ENCODE data around the gene SPEN. TPM values are rescaled to one million over a fixed set of nuclear protein-coding genes. Genes with fewer than 3 reads are reported as not detected.
A peak's percentile ranks its signal among the peaks of the same experiment; 100 is the strongest.
"Not testable (repeated sequence)": the region's sequence is repeated elsewhere in the genome, so short reads cannot be mapped to it uniquely, and the experiment has no call there.

SPEN gene
- total and polyA plus RNA-seq, 2 experiments from 2014 or later: 25.8 to 31.6 TPM

DNA sequence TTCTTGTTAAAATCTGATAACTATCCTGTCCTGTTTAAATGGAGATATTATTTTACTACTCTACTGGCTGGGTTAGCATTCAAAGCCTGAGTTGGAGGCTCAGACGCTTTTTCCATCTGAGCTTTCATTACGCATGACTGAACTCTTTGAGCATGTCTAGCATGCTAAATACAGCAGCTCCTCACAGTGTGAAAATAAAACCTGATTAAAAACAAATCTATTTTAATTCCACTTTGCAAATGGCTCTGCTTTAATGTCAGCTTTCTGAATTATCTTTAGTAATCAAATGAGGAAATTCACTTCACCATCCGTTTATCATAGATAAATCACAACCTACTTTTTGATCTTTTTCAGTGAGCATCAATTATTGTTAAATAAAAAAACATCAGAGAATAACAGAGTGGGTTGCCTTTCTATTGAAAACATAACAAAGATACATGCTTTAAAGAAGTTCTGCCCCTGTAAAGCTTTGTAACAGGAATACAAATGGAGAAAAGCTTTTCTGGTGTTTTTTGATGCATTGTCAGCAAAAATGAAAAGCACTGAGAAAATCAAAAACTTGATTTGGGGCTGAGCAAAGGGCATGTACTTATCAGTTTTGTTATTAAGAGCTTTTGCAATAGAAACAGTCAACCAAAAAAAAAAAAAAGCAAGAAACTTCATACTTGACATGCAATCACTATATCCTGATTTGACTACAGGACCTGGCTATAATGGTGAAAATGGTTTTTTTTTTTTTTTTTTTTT lies 3.5 kb upstream of the SPEN start:
- Histone ChIP-seq H3K9me3 (ENCODE audit: low read depth) (no peaks in the 10 kb centered on the region), H3K27ac (peak overlapping the region; percentile 42), H3K4me3 (no peak overlapping the region), H3K36me3 (no peaks in the 10 kb centered on the region), H3K27me3 (no peaks in the 10 kb centered on the region), H3K4me1 (ENCODE audit: low read depth) (peaks cover 2% of the 10 kb centered on the region)
- TF ChIP-seq, protein P1, sequence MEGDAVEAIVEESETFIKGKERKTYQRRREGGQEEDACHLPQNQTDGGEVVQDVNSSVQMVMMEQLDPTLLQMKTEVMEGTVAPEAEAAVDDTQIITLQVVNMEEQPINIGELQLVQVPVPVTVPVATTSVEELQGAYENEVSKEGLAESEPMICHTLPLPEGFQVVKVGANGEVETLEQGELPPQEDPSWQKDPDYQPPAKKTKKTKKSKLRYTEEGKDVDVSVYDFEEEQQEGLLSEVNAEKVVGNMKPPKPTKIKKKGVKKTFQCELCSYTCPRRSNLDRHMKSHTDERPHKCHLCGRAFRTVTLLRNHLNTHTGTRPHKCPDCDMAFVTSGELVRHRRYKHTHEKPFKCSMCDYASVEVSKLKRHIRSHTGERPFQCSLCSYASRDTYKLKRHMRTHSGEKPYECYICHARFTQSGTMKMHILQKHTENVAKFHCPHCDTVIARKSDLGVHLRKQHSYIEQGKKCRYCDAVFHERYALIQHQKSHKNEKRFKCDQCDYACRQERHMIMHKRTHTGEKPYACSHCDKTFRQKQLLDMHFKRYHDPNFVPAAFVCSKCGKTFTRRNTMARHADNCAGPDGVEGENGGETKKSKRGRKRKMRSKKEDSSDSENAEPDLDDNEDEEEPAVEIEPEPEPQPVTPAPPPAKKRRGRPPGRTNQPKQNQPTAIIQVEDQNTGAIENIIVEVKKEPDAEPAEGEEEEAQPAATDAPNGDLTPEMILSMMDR (IDR thresholded peaks at IDR 0.05; ENCODE audit: low read depth, low read length): no peak
- DNase-seq (ENCODE audit: low read depth in 1 of 2, low spot score in 1 of 2): no peak

DNA sequence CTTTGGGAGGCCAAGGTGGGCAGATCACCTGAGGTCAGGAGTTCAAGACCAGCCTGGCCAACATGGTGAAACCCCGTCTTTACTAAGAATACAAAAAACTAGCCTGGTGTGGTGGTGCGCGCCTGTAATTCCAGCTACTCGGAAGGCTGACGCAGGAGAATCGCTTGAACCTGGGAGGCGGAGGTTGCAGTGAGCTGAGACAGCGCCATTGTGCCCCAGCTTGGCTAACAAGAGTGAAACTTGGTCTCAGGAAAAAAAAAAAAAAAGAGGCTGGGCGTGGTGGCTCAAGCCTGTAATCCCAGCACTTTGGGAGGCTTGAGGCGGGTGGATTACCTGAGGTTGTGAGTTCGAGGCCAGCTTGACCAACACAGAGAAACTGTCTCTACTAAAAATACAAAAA lies 1.5 kb upstream of the SPEN start:
- H3K9me3 ChIP-seq (ENCODE audit: low read depth); H3K4me1 ChIP-seq (ENCODE audit: low read depth); H3K36me3 ChIP-seq; H3K4me3 ChIP-seq; DNase-seq (ENCODE audit: low read depth in 1 of 2, low spot score in 1 of 2); H3K27ac ChIP-seq; H3K27me3 ChIP-seq: not testable (repeated sequence)

DNA sequence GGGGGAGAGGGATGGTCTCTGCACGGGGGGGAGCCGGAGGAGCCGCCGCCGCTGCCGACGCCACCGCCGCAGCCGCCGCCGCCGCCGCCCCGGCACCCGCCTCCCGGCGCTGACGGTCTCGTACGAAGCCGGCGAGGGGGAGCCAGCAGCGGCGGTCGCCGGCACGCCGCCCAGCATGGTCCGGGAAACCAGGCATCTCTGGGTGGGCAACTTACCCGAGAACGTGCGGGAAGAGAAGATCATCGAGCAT lies 311 bp downstream of the SPEN start:
- peak overlapping the region; percentile 82 for H3K4me3 ChIP-seq
- TF ChIP-seq, protein P1 (IDR thresholded peaks at IDR 0.05; ENCODE audit: low read depth, low read length): no peak
- H3K4me1 ChIP-seq (ENCODE audit: low read depth): peaks cover 26% of the 10 kb centered on the region
- no peaks in the 10 kb centered on the region for H3K9me3 ChIP-seq (ENCODE audit: low read depth)
- no peaks in the 10 kb centered on the region for H3K27me3 ChIP-seq
- no peak for DNase-seq (ENCODE audit: low read depth in 1 of 2, low spot score in 1 of 2)
- no peaks in the 10 kb centered on the region for H3K36me3 ChIP-seq
- peak overlapping the region; percentile 98 for H3K27ac ChIP-seq

DNA sequence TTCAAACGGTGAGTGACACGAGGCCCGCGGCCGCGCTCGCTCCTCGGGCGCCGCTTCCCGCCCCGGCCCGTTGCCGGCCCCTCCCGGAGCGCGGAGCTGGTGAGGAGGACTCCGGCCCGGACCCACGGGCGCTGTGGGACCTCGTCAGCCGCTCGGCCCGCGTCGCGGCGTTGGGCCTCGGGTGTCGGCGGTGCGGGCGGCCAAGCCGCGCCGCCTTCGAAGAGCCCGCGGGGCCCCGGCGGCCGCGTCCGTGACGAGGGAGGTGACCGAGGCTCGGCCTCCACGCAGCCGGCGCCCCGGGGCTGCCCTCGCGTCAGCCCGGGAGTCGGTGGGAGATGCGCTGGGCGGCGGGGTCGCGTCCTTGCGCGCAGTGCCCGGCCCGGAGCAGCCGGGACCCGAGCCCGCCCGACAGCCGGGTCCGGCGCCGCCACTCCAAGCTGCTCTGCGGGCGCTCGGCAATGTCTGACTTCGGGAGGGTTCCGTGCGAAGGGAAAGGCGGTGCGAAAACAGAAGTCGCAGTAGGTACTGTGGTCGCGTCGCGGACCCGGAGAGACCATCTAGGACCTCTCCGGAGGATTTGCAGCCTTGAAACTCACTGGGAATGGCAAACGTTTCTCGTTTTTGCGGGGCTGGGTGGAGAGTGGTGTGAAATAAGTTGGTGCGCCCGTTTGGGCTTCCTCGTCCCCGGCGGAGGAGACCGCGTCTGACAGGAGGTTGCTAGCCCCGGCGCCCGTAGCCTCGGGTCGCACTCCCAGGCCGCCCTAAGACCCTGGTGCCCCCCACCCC lies 829 bp downstream of the SPEN start:
- Histone ChIP-seq H3K4me1 (ENCODE audit: low read depth) (peaks cover 26% of the 10 kb centered on the region), H3K36me3 (no peaks in the 10 kb centered on the region), H3K4me3 (peak overlapping the region; percentile 82), H3K27ac (peak overlapping the region; percentile 98), H3K27me3 (no peaks in the 10 kb centered on the region), H3K9me3 (ENCODE audit: low read depth) (no peaks in the 10 kb centered on the region)
- peak; percentile 23 to 61 for DNase-seq (ENCODE audit: low read depth in 1 of 2, low spot score in 1 of 2)
- TF ChIP-seq, protein P1 (IDR thresholded peaks at IDR 0.05; ENCODE audit: low read depth, low read length): no peak

DNA sequence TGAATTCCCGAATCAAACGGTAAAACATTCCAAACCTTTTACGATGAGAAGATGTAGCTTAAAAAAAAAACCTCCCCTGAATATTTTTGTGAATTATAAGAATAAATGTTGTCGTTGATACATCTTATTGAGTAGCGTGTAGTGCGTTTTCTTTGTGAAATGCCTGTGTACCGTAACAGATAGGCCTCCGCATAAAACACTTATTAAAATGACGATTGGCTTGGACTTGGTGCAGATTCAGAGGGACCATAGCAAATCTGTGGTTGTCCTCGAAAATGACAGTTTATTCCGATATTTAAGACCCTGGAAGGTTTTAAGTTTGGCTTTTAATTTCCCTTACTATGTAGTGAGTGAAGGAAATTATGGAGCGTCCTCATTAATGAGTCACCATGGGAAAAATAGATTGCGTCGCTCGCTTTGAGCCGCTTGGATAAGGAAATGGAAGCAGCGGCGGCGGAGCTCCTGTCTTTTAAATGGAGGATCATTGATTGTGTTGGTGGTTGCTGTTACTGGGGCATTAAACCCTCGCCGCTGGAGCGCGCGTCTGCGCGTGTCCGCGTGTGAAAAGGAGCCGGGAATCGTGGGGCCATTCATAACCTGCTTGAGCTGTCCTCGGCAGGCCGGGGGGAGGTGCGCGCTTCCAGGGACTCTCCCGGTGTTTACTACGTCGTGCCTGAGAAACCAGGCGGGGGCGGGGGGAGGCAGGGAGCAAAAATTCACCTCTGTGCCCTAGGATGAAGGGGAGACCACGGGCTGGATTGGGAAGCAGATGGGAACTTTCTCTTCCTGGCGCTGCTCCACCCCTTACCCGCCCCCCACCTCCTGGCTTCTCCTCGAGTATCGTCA lies 1.6 kb downstream of the SPEN start:
- H3K4me3 ChIP-seq: peak overlapping the region; percentile 82
- TF ChIP-seq, protein P1 (IDR thresholded peaks at IDR 0.05; ENCODE audit: low read depth, low read length): no peak
- no peaks in the 10 kb centered on the region for H3K9me3 ChIP-seq (ENCODE audit: low read depth)
- H3K36me3 ChIP-seq: no peaks in the 10 kb centered on the region
- H3K27ac ChIP-seq: peak overlapping the region; percentile 98
- peak; percentile 85 to 92 for DNase-seq (ENCODE audit: low read depth in 1 of 2, low spot score in 1 of 2)
- H3K27me3 ChIP-seq: no peaks in the 10 kb centered on the region
- peaks cover 26% of the 10 kb centered on the region for H3K4me1 ChIP-seq (ENCODE audit: low read depth)
